ENCODE data around the gene GPHN.

Gene GPHN

GRCh38 chr14:66507722-66508546 lies at the start of gene GPHN:
TSS of gene GPHN (plus strand) at chr14:66508147.
- peak within 1 kb of the TSS; percentile 80 to 96 for H3K9ac ChIP-seq (ENCODE audit: low read depth in 1 of 2, low read length in 2 of 2)
- no peaks in the 10 kb centered on the region for H3K27me3 ChIP-seq (ENCODE audit: control insufficient read depth in 1 of 2, insufficient read depth in 2 of 2, low read length in 2 of 2)

GRCh38 chr14:66459603-66460002 lies 48.3 kb upstream of the GPHN start:
- no peak overlapping the region for H3K27ac ChIP-seq (ENCODE audit: low read depth, low read length)
- H3K27me3 ChIP-seq (ENCODE audit: control insufficient read depth in 1 of 2, insufficient read depth in 2 of 2, low read length in 2 of 2) = no peaks in the 10 kb centered on the region
- H3K4me1 ChIP-seq (ENCODE audit: control insufficient read depth in 1 of 2, insufficient read depth in 2 of 2, low read length in 2 of 2) = no peaks in the 10 kb centered on the region
- H3K4me3 ChIP-seq (ENCODE audit: low read depth in 1 of 2, low read length in 2 of 2) = no peak overlapping the region
- no peaks in the 10 kb centered on the region for H3K9me3 ChIP-seq (ENCODE audit: control insufficient read depth in 1 of 2, low read length in 2 of 2)
- no peak overlapping the region for H3K9ac ChIP-seq (ENCODE audit: low read depth in 1 of 2, low read length in 2 of 2)
- no peaks in the 10 kb centered on the region for H3K36me3 ChIP-seq (ENCODE audit: control insufficient read depth in 1 of 2, insufficient read depth in 2 of 2, low read length in 2 of 2)

More at GRCh38 chr14:66507722-66508546, at the start of gene GPHN:
- Histone ChIP-seq H3K9me3 (ENCODE audit: control insufficient read depth in 1 of 2, low read length in 2 of 2) (no peaks in the 10 kb centered on the region), H3K36me3 (ENCODE audit: control insufficient read depth in 1 of 2, insufficient read depth in 2 of 2, low read length in 2 of 2) (no peaks in the 10 kb centered on the region), H3K4me1 (ENCODE audit: control insufficient read depth in 1 of 2, insufficient read depth in 2 of 2, low read length in 2 of 2) (peaks cover 11 to 16% of the 10 kb centered on the region in 2 donors), H3K27ac (ENCODE audit: low read depth, low read length) (peak within 1 kb of the TSS; percentile 72), H3K4me3 (ENCODE audit: low read depth in 1 of 2, low read length in 2 of 2) (peak within 1 kb of the TSS; percentile 86 to 99)

GRCh38 chr14:66464261-66464660 lies 43.7 kb upstream of the GPHN start:
- H3K27me3 ChIP-seq (ENCODE audit: control insufficient read depth in 1 of 2, insufficient read depth in 2 of 2, low read length in 2 of 2) = no peaks in the 10 kb centered on the region
- H3K36me3 ChIP-seq (ENCODE audit: control insufficient read depth in 1 of 2, insufficient read depth in 2 of 2, low read length in 2 of 2) = no peaks in the 10 kb centered on the region
- no peak overlapping the region for H3K4me3 ChIP-seq (ENCODE audit: low read depth in 1 of 2, low read length in 2 of 2)
- H3K27ac ChIP-seq (ENCODE audit: low read depth, low read length) = no peak overlapping the region
- H3K4me1 ChIP-seq (ENCODE audit: control insufficient read depth in 1 of 2, insufficient read depth in 2 of 2, low read length in 2 of 2) = no peaks in the 10 kb centered on the region
- no peak overlapping the region for H3K9ac ChIP-seq (ENCODE audit: low read depth in 1 of 2, low read length in 2 of 2)
- H3K9me3 ChIP-seq (ENCODE audit: control insufficient read depth in 1 of 2, low read length in 2 of 2) = peaks cover 0 to 3% of the 10 kb centered on the region in 2 donors

- peaks cover 0 to 14% of the 10 kb centered on the region in 2 donors for H3K9me3 ChIP-seq (ENCODE audit: control insufficient read depth in 1 of 2, low read length in 2 of 2)
- no peaks in the 10 kb centered on the region for H3K36me3 ChIP-seq (ENCODE audit: control insufficient read depth in 1 of 2, insufficient read depth in 2 of 2, low read length in 2 of 2)
- H3K4me1 ChIP-seq (ENCODE audit: control insufficient read depth in 1 of 2, insufficient read depth in 2 of 2, low read length in 2 of 2) = no peaks in the 10 kb centered on the region
- H3K4me3 ChIP-seq (ENCODE audit: low read depth in 1 of 2, low read length in 2 of 2) = no peak overlapping the region
- no peak overlapping the region for H3K9ac ChIP-seq (ENCODE audit: low read depth in 1 of 2, low read length in 2 of 2)
- H3K27ac ChIP-seq (ENCODE audit: low read depth, low read length) = no peak overlapping the region
- no peaks in the 10 kb centered on the region for H3K27me3 ChIP-seq (ENCODE audit: control insufficient read depth in 1 of 2, insufficient read depth in 2 of 2, low read length in 2 of 2)
Observed at GRCh38 chr14:66468778-66469367, 39.1 kb upstream of the GPHN start.

GRCh38 chr14:66471584-66471983 lies 36.4 kb upstream of the GPHN start:
- H3K27ac ChIP-seq (ENCODE audit: low read depth, low read length) = no peak overlapping the region
- no peak overlapping the region for H3K4me3 ChIP-seq (ENCODE audit: low read depth in 1 of 2, low read length in 2 of 2)
- H3K4me1 ChIP-seq (ENCODE audit: control insufficient read depth in 1 of 2, insufficient read depth in 2 of 2, low read length in 2 of 2) = no peaks in the 10 kb centered on the region
- no peaks in the 10 kb centered on the region for H3K27me3 ChIP-seq (ENCODE audit: control insufficient read depth in 1 of 2, insufficient read depth in 2 of 2, low read length in 2 of 2)
- H3K36me3 ChIP-seq (ENCODE audit: control insufficient read depth in 1 of 2, insufficient read depth in 2 of 2, low read length in 2 of 2) = no peaks in the 10 kb centered on the region
- H3K9me3 ChIP-seq (ENCODE audit: control insufficient read depth in 1 of 2, low read length in 2 of 2) = peaks cover 0 to 14% of the 10 kb centered on the region in 2 donors
- no peak overlapping the region for H3K9ac ChIP-seq (ENCODE audit: low read depth in 1 of 2, low read length in 2 of 2)

GRCh38 chr14:66472251-66472650 lies 35.7 kb upstream of the GPHN start:
- H3K27ac ChIP-seq (ENCODE audit: low read depth, low read length) = no peak overlapping the region
- H3K4me1 ChIP-seq (ENCODE audit: control insufficient read depth in 1 of 2, insufficient read depth in 2 of 2, low read length in 2 of 2) = no peaks in the 10 kb centered on the region
- H3K9me3 ChIP-seq (ENCODE audit: control insufficient read depth in 1 of 2, low read length in 2 of 2) = peaks cover 0 to 14% of the 10 kb centered on the region in 2 donors
- no peak overlapping the region for H3K9ac ChIP-seq (ENCODE audit: low read depth in 1 of 2, low read length in 2 of 2)
- H3K4me3 ChIP-seq (ENCODE audit: low read depth in 1 of 2, low read length in 2 of 2) = no peak overlapping the region
- no peaks in the 10 kb centered on the region for H3K36me3 ChIP-seq (ENCODE audit: control insufficient read depth in 1 of 2, insufficient read depth in 2 of 2, low read length in 2 of 2)
- no peaks in the 10 kb centered on the region for H3K27me3 ChIP-seq (ENCODE audit: control insufficient read depth in 1 of 2, insufficient read depth in 2 of 2, low read length in 2 of 2)

- Histone ChIP-seq H3K36me3 (ENCODE audit: control insufficient read depth in 1 of 2, insufficient read depth in 2 of 2, low read length in 2 of 2) (no peaks in the 10 kb centered on the region), H3K27me3 (ENCODE audit: control insufficient read depth in 1 of 2, insufficient read depth in 2 of 2, low read length in 2 of 2) (no peaks in the 10 kb centered on the region), H3K9me3 (ENCODE audit: control insufficient read depth in 1 of 2, low read length in 2 of 2) (peaks cover 0 to 14% of the 10 kb centered on the region in 2 donors), H3K4me3 (ENCODE audit: low read depth in 1 of 2, low read length in 2 of 2) (no peak overlapping the region), H3K27ac (ENCODE audit: low read depth, low read length) (no peak overlapping the region), H3K9ac (ENCODE audit: low read depth in 1 of 2, low read length in 2 of 2) (no peak overlapping the region), H3K4me1 (ENCODE audit: control insufficient read depth in 1 of 2, insufficient read depth in 2 of 2, low read length in 2 of 2) (no peaks in the 10 kb centered on the region)
Observed at GRCh38 chr14:66473223-66473622, 34.7 kb upstream of the GPHN start.

GRCh38 chr14:66476964-66477363 lies 31.0 kb upstream of the GPHN start:
- H3K4me1 ChIP-seq (ENCODE audit: control insufficient read depth in 1 of 2, insufficient read depth in 2 of 2, low read length in 2 of 2) = no peaks in the 10 kb centered on the region
- H3K9ac ChIP-seq (ENCODE audit: low read depth in 1 of 2, low read length in 2 of 2) = no peak overlapping the region
- H3K4me3 ChIP-seq (ENCODE audit: low read depth in 1 of 2, low read length in 2 of 2) = no peak overlapping the region
- no peaks in the 10 kb centered on the region for H3K27me3 ChIP-seq (ENCODE audit: control insufficient read depth in 1 of 2, insufficient read depth in 2 of 2, low read length in 2 of 2)
- H3K27ac ChIP-seq (ENCODE audit: low read depth, low read length) = no peak overlapping the region
- no peaks in the 10 kb centered on the region for H3K9me3 ChIP-seq (ENCODE audit: control insufficient read depth in 1 of 2, low read length in 2 of 2)
- no peaks in the 10 kb centered on the region for H3K36me3 ChIP-seq (ENCODE audit: control insufficient read depth in 1 of 2, insufficient read depth in 2 of 2, low read length in 2 of 2)

- no peaks in the 10 kb centered on the region for H3K27me3 ChIP-seq (ENCODE audit: control insufficient read depth in 1 of 2, insufficient read depth in 2 of 2, low read length in 2 of 2)
- H3K36me3 ChIP-seq (ENCODE audit: control insufficient read depth in 1 of 2, insufficient read depth in 2 of 2, low read length in 2 of 2) = no peaks in the 10 kb centered on the region
- no peaks in the 10 kb centered on the region for H3K9me3 ChIP-seq (ENCODE audit: control insufficient read depth in 1 of 2, low read length in 2 of 2)
- H3K27ac ChIP-seq (ENCODE audit: low read depth, low read length) = no peak overlapping the region
- H3K9ac ChIP-seq (ENCODE audit: low read depth in 1 of 2, low read length in 2 of 2) = no peak overlapping the region
- peaks cover 0 to under 1% of the 10 kb centered on the region in 2 donors for H3K4me1 ChIP-seq (ENCODE audit: control insufficient read depth in 1 of 2, insufficient read depth in 2 of 2, low read length in 2 of 2)
- H3K4me3 ChIP-seq (ENCODE audit: low read depth in 1 of 2, low read length in 2 of 2) = no peak overlapping the region
Observed at GRCh38 chr14:66477567-66477966, 30.4 kb upstream of the GPHN start.

- Histone ChIP-seq H3K27me3 (ENCODE audit: control insufficient read depth in 1 of 2, insufficient read depth in 2 of 2, low read length in 2 of 2) (no peaks in the 10 kb centered on the region), H3K4me1 (ENCODE audit: control insufficient read depth in 1 of 2, insufficient read depth in 2 of 2, low read length in 2 of 2) (peaks cover 0 to 5% of the 10 kb centered on the region in 2 donors), H3K9me3 (ENCODE audit: control insufficient read depth in 1 of 2, low read length in 2 of 2) (no peaks in the 10 kb centered on the region), H3K4me3 (ENCODE audit: low read depth in 1 of 2, low read length in 2 of 2) (no peak overlapping the region), H3K27ac (ENCODE audit: low read depth, low read length) (no peak overlapping the region), H3K9ac (ENCODE audit: low read depth in 1 of 2, low read length in 2 of 2) (no peak overlapping the region), H3K36me3 (ENCODE audit: control insufficient read depth in 1 of 2, insufficient read depth in 2 of 2, low read length in 2 of 2) (no peaks in the 10 kb centered on the region)
Observed at GRCh38 chr14:66482873-66483272, 25.1 kb upstream of the GPHN start.

All from duodenal mucosa (tissue), 2 donors.